HepG2 (cell line): ENCODE results near the gene DDRGK1. TPM values are rescaled to one million over a fixed set of nuclear protein-coding genes. Genes with fewer than 3 reads are reported as not detected.

Experiments
- ARID3A ChIP-seq: IDR thresholded peaks from 2 replicates; pipeline ENCODE4 v1.6.1; 2012; ENCODE audit warnings: low read depth, low read length, improper control_type of control experiment
- ATM ChIP-seq: fragments of 450-650 bp; IDR thresholded peaks from 2 replicates; pipeline ENCODE4 v1.7.1; 2017; ENCODE audit warnings: mild to moderate bottlenecking, borderline replicate concordance
- BRF2 ChIP-seq: sonication (generic); formaldehyde crosslinking; IDR thresholded peaks from 2 replicates; pipeline ENCODE4 v1.8.1; 2022; ENCODE audit warnings: mild to moderate bottlenecking, missing genetic modification reagents
- CHD4 ChIP-seq: fragments of 200-600 bp; sonication (generic); IDR thresholded peaks from 2 replicates; pipeline ENCODE4 v1.7.0; 2017; ENCODE audit warnings: mild to moderate bottlenecking, low read length, borderline replicate concordance
- CTCF ChIP-seq: sonication (generic); formaldehyde crosslinking; IDR thresholded peaks from 2 replicates; pipeline ENCODE4 v1.5.0; 2020; ENCODE audit warnings: mild to moderate bottlenecking, missing genetic modification reagents, moderate library complexity
- FOXJ3 ChIP-seq: sonication (generic); formaldehyde crosslinking; IDR thresholded peaks from 2 replicates; pipeline ENCODE4 v1.4.0; 2020; ENCODE audit warnings: missing genetic modification reagents, mild to moderate bottlenecking, borderline replicate concordance
- KLF9 ChIP-seq: IDR thresholded peaks from 2 replicates; pipeline ENCODE4 v1.6.1; 2016; ENCODE audit warnings: low read depth
- REL ChIP-seq: sonication (generic); formaldehyde crosslinking; conservative IDR thresholded peaks from 2 replicates; pipeline ENCODE4 v1.8.0; 2022; ENCODE audit warnings: mild to moderate bottlenecking, missing genetic modification reagents, moderate library complexity
- REST ChIP-seq, 2 experiments: IDR thresholded peaks; 2 replicates each; pipeline ENCODE4 v1.6.1; 2011 to 2012; ENCODE audit warnings: low read length in 2 of 2, borderline replicate concordance in 1 of 2, low read depth in 1 of 2, mild to moderate bottlenecking in 1 of 2, moderate library complexity in 1 of 2
- SMARCE1 ChIP-seq: fragments of 450-650 bp; IDR thresholded peaks from 2 replicates; pipeline ENCODE4 v1.6.1; 2017; ENCODE audit warnings: borderline replicate concordance
- ZFP36L1 ChIP-seq: sonication (generic); formaldehyde crosslinking; IDR thresholded peaks from 2 replicates; pipeline ENCODE4 v1.8.0; 2022; ENCODE audit warnings: mild to moderate bottlenecking, missing genetic modification reagents, moderate library complexity
- ZHX1 ChIP-seq: sonication (generic); formaldehyde crosslinking; IDR thresholded peaks from 2 replicates; pipeline ENCODE4 v1.8.1; 2022; ENCODE audit warnings: low read depth, mild to moderate bottlenecking, missing genetic modification reagents
- ZNF143 ChIP-seq: sonication (generic); formaldehyde crosslinking; IDR thresholded peaks from 2 replicates; pipeline ENCODE4 v1.4.0; 2020; ENCODE audit warnings: missing genetic modification reagents
- ZNF251 ChIP-seq: sonication (generic); formaldehyde crosslinking; IDR thresholded peaks from 2 replicates; pipeline ENCODE4 v1.9.0; 2021; ENCODE audit warnings: mild to moderate bottlenecking, missing genetic modification reagents
- ZNF253 ChIP-seq: sonication (generic); formaldehyde crosslinking; IDR thresholded peaks from 2 replicates; pipeline ENCODE4 v1.8.0; 2022; ENCODE audit warnings: mild to moderate bottlenecking, missing genetic modification reagents, borderline replicate concordance
- ZNF678 ChIP-seq: sonication (generic); formaldehyde crosslinking; IDR thresholded peaks from 2 replicates; pipeline ENCODE4 v1.4.0; 2020; ENCODE audit warnings: mild to moderate bottlenecking, missing genetic modification reagents
- ZNF746 ChIP-seq: sonication (generic); formaldehyde crosslinking; IDR thresholded peaks from 2 replicates; pipeline ENCODE4 v1.8.0; 2022; ENCODE audit warnings: mild to moderate bottlenecking, missing genetic modification reagents
- ZNF75D ChIP-seq: sonication (generic); formaldehyde crosslinking; IDR thresholded peaks from 2 replicates; pipeline ENCODE4 v1.8.1; 2023; ENCODE audit warnings: missing genetic modification reagents, mild to moderate bottlenecking, borderline replicate concordance
- polyA plus RNA-seq, 8 experiments: library from polyadenylated mRNA; depleted of rRNA in 3 of 8; stranded (reverse) in 7 of 8; unstranded in 1 of 8; fragments of >200 nt; fragmentation: Illumina TruSeq in 4 of 8; extraction: Trizol in 4 of 8; gene quantifications; 2 replicates each; pipeline versions ENCODE4 v1.2.1 to v1.2.3, GENCODE V29; 2011 to 2016; ENCODE audit warnings: low read depth in 4 of 8, missing spikeins in 1 of 8, mixed read lengths in 1 of 8; ENCODE audit not compliant: insufficient read depth in 1 of 8
- total RNA-seq, 5 experiments: library from RNA; depleted of rRNA; stranded (reverse); fragments of >200 nt; fragmentation: Illumina TruSeq; extraction: Trizol; gene quantifications; 2 replicates each; pipeline ENCODE4 v1.2.3, GENCODE V29; 2016; ENCODE audit warnings: low read depth in 1 of 5

Gene DDRGK1
- total and polyA plus RNA-seq, 2 of the 13 experiments (the other 11 are each of a cell fraction or from before 2014, with no cell fraction given), result 96.7 to 149 TPM

GRCh38 chr20:3209257-3209945 is 4.9 kb upstream of the DDRGK1 start, which contains the start of gene ITPA (continued):
- TF ChIP-seq REST (IDR thresholded peaks at IDR 0.05; ENCODE audit: borderline replicate concordance in 1 of 2, low read depth in 1 of 2, low read length in 2 of 2) (peak in 1 of 2 experiments; percentile 48; a peak in 1 of 4 replicates), REL (CRISPR knock-in tag) (0 out of 2 replicates have a peak, but pooled peaks have one; percentile 26), ZNF143 (CRISPR knock-in tag) (no peak), ZNF746 (CRISPR knock-in tag) (no peak), SMARCE1 (no peak), CHD4 (no peak), ATM (no peak), FOXJ3 (CRISPR knock-in tag) (no peak), ZNF253 (no peak), KLF9 (CRISPR knock-in tag) (no peak), BRF2 (CRISPR knock-in tag) (peak; percentile 64; the same call in 1 of the 2 replicates), ZNF251 (CRISPR knock-in tag) (no peak; the same call in 1 of the 2 replicates), ZNF75D (CRISPR knock-in tag) (peak; percentile 86; the same call in 1 of the 2 replicates), ZNF678 (CRISPR knock-in tag) (peak; percentile 71; the same call in 1 of the 2 replicates), ARID3A (no peak), ZFP36L1 (CRISPR knock-in tag) (peak; percentile 57; the same call in 1 of the 2 replicates), CTCF (0 out of 2 replicates have a peak, but pooled peaks have one; percentile 12), ZHX1 (CRISPR knock-in tag) (no peak)
